Activated naive CD4-positive, alpha-beta T cell treated with anti-CD3 and anti-CD28 coated beads, Interleukin-2, amount 50 U/mL, for 72 hours (primary cell): ENCODE measurements around the gene PIGW. TPM values are rescaled to one million over a fixed set of nuclear protein-coding genes. Genes with fewer than 3 reads are reported as not detected.

Source experiments
- ATAC-seq, 2 donors: fragments of 150-1000 bp; cut with Tn5 transposase; 2 replicates each; pipeline ENCODE4 v1.10.0; 2021; ENCODE audit warnings: mild to moderate bottlenecking in 2 of 2, moderate library complexity in 2 of 2
- DNase-seq, 2 donors: peaks; one replicate each; pipeline ENCODE4 v3.0.0; 2021 to 2022; ENCODE audit warnings: low spot score in 2 of 2
- H3K27ac Mint-ChIP-seq, 2 donors: one replicate each; pipeline ENCODE4 v1.8.0; 2022; ENCODE audit warnings: mild to moderate bottlenecking in 2 of 2, mixed read lengths in 2 of 2
- H3K36me3 Mint-ChIP-seq, 2 donors: one replicate each; pipeline ENCODE4 v1.8.0; 2022; ENCODE audit warnings: mixed read lengths in 2 of 2
- H3K9me3 Mint-ChIP-seq, 2 donors: one replicate each; pipeline ENCODE4 v1.8.0; 2022; ENCODE audit warnings: mixed read lengths in 2 of 2
- total RNA-seq, 2 donors: library from RNA; stranded (reverse); gene quantifications; one replicate each; pipeline ENCODE4 v1.2.3, GENCODE V29; 2022

The PIGW gene
- 10 to 100 TPM in 1 of 2 donors, 1 to 10 TPM in 1; 7.7 to 11.6 TPM for total RNA-seq

GRCh38 chr17:36534840-36535668, at the start of gene PIGW, which contains the start of gene MYO19:
Gene PIGW, plus strand, starts transcription at chr17:36534987. Its CDS starts 2,115 bp downstream, at chr17:36537102.
Gene MYO19, minus strand, starts transcription at chr17:36534868. Its CDS starts 2,330 bp downstream, at chr17:36532538.
- DNase-seq (peak; percentile 89 to 92), ATAC-seq (peak; percentile 89)
- H3K9me3 Mint-ChIP-seq, result no peaks in the 10 kb centered on the region
- peak within 1 kb of the TSS; percentile 94 to 96 for H3K27ac Mint-ChIP-seq
- H3K36me3 Mint-ChIP-seq, result peaks cover 43 to 54% of the 10 kb centered on the region in 2 donors

- no peak for DNase-seq
- Mint-ChIP-seq H3K36me3 (peaks cover 18 to 32% of the 10 kb centered on the region in 2 donors), H3K9me3 (no peaks in the 10 kb centered on the region), H3K27ac (no peak overlapping the region)
- ATAC-seq, result no peak
Observed at GRCh38 chr17:36485027-36485426, 49.8 kb upstream of the PIGW start.

- no peak for ATAC-seq
- no peak for DNase-seq
- Mint-ChIP-seq H3K36me3 (peaks cover 18 to 36% of the 10 kb centered on the region in 2 donors), H3K9me3 (no peaks in the 10 kb centered on the region), H3K27ac (peak overlapping the region; percentile 94 to 100)
Observed at GRCh38 chr17:36485805-36486203, 49.0 kb upstream of the PIGW start.

- DNase-seq (peak; percentile 86 to 90), ATAC-seq (peak; percentile 93 to 95)
- Mint-ChIP-seq H3K36me3 (peaks cover 18 to 36% of the 10 kb centered on the region in 2 donors), H3K9me3 (no peaks in the 10 kb centered on the region), H3K27ac (peak within 1 kb of the TSS; percentile 94 to 100)
Observed at GRCh38 chr17:36486204-36487194, 48.3 kb upstream of the PIGW start, which contains the start of gene ZNHIT3. Gene ZNHIT3, plus strand, starts transcription at chr17:36486681. Its CDS starts 19 bp downstream, at chr17:36486700.

GRCh38 chr17:36493956-36494355, 40.8 kb upstream of the PIGW start:
- H3K36me3 Mint-ChIP-seq, result peaks cover 3 to 24% of the 10 kb centered on the region in 2 donors
- H3K27ac Mint-ChIP-seq, result no peak overlapping the region
- no peaks in the 10 kb centered on the region for H3K9me3 Mint-ChIP-seq
- ATAC-seq, result no peak
- DNase-seq, result no peak

GRCh38 chr17:36494674-36495073, 40.1 kb upstream of the PIGW start:
- ATAC-seq (no peak), DNase-seq (no peak)
- peaks cover 6 to 17% of the 10 kb centered on the region in 2 donors for H3K36me3 Mint-ChIP-seq
- H3K9me3 Mint-ChIP-seq, result no peaks in the 10 kb centered on the region
- peak overlapping the region in 1 of 2 donors; percentile 36 for H3K27ac Mint-ChIP-seq

GRCh38 chr17:36495076-36495578, 39.7 kb upstream of the PIGW start:
- H3K36me3 Mint-ChIP-seq, result peaks cover 6 to 12% of the 10 kb centered on the region in 2 donors
- DNase-seq (no peak), ATAC-seq (no peak)
- H3K9me3 Mint-ChIP-seq, result no peaks in the 10 kb centered on the region
- peak overlapping the region in 1 of 2 donors; percentile 36 for H3K27ac Mint-ChIP-seq

DNA sequence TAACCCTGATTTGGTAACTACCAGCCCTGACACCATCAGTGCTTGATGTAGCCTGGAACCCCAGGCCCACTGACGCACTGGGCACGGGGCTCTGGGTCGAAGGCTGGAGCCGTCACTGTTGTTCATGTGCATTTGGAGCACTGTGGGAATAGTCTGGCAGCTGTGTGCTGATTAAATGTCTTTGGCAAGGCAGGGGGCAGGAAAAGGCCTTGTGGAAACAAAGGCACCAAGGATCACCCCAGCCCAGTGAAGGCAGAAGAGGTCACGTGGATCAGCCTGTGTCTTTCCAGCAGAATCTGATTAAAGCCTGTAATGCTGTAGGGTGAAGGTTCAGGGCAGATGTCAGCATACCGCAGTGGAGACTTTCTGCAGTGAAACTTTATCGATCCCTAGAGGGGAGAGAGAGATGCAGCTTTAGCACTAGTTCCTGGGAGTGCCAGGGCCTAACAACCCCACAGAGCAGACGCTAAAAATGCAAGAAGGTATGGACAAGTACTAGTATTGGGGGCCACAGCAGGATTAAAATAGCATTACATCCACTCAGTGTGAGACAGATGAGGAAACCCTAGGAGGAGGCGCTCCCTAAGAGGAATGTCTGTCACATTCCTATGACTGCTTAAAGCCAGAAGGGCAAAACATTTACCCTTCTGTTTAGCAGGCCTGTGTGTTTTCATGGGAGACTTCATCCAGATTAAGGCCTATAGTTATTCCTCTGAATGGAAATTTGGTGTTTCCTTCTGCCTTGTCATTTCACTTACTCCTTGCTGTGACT, 38.6 kb upstream of the PIGW start:
- Mint-ChIP-seq H3K9me3 (no peaks in the 10 kb centered on the region), H3K36me3 (peaks cover 6 to 9% of the 10 kb centered on the region in 2 donors), H3K27ac (peak overlapping the region; percentile 7 to 84)
- no peak for DNase-seq
- ATAC-seq, result no peak

GRCh38 chr17:36498155-36498554, 36.6 kb upstream of the PIGW start:
- H3K36me3 Mint-ChIP-seq, result peaks cover 0 to 6% of the 10 kb centered on the region in 2 donors
- H3K27ac Mint-ChIP-seq, result no peak overlapping the region
- ATAC-seq (no peak), DNase-seq (no peak)
- H3K9me3 Mint-ChIP-seq, result no peaks in the 10 kb centered on the region

DNA sequence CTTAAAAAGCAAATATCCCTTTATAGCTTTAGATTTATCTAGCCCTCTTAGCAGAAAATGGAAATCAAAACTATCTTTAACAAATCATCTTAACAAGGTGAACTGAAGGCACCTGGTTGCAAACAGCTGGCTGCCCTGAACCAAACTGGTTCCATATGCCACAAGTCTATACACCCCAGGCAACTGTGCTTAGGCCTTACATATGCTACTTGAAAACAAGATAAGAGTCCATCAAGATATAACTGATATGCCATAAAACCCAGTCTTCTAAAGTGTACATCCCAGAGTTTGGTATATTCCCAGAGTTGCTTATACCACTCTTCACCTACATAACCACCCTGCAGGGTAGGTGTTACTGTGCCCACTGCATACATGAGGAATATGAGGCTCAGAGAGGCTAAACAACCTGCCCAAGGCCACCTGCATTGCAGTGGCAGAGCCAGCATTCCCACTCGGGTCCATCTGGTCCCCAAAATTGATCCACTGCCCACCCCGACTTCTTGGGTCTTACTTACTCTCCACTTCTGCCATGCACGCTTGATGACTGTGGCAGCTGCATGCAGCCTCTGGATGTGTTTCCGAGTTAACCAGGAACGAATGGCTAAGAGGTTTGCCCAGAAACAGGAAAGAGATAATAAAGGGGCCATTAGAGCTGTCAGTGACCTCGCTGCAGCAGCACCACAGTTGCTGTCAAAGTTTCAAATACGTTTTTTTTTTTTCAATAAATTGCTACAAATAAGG, 36.1 kb upstream of the PIGW start:
- peaks cover 0 to 10% of the 10 kb centered on the region in 2 donors for H3K36me3 Mint-ChIP-seq
- ATAC-seq (no peak), DNase-seq (no peak)
- no peak overlapping the region for H3K27ac Mint-ChIP-seq
- no peaks in the 10 kb centered on the region for H3K9me3 Mint-ChIP-seq

GRCh38 chr17:36500745-36501225, 34.0 kb upstream of the PIGW start:
- H3K9me3 Mint-ChIP-seq, result no peaks in the 10 kb centered on the region
- ATAC-seq, result no peak
- H3K36me3 Mint-ChIP-seq, result peaks cover 0 to 23% of the 10 kb centered on the region in 2 donors
- peak overlapping the region in 1 of 2 donors; percentile 72 for H3K27ac Mint-ChIP-seq
- no peak for DNase-seq

DNA sequence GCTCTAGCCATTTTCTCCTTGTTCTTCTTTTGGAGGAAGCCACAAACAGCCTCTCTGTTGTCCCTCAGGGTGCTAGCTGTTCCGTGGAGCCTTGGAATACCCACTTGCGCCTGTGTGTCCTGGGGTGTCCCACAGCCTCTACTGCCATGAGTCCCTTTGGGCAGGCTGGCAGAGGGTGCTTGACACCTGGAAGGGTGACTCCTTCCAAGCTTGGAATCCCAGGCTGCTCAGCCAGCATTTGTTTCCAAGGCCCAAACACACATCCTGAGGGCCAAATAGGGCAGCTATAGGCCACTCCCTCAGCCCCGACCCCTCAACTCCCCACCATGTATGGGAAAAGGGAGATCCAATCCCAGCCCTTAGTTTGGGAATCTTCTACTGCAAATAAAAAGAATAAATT, 33.4 kb upstream of the PIGW start:
- no peaks in the 10 kb centered on the region for H3K9me3 Mint-ChIP-seq
- DNase-seq (no peak), ATAC-seq (no peak)
- no peak overlapping the region for H3K27ac Mint-ChIP-seq
- H3K36me3 Mint-ChIP-seq, result peaks cover 0 to 28% of the 10 kb centered on the region in 2 donors

- ATAC-seq (no peak), DNase-seq (no peak)
- H3K27ac Mint-ChIP-seq, result peak overlapping the region in 1 of 2 donors; percentile 94
- no peaks in the 10 kb centered on the region for H3K9me3 Mint-ChIP-seq
- H3K36me3 Mint-ChIP-seq, result peaks cover 0 to 35% of the 10 kb centered on the region in 2 donors
Observed at GRCh38 chr17:36501963-36502362, 32.8 kb upstream of the PIGW start.

DNA sequence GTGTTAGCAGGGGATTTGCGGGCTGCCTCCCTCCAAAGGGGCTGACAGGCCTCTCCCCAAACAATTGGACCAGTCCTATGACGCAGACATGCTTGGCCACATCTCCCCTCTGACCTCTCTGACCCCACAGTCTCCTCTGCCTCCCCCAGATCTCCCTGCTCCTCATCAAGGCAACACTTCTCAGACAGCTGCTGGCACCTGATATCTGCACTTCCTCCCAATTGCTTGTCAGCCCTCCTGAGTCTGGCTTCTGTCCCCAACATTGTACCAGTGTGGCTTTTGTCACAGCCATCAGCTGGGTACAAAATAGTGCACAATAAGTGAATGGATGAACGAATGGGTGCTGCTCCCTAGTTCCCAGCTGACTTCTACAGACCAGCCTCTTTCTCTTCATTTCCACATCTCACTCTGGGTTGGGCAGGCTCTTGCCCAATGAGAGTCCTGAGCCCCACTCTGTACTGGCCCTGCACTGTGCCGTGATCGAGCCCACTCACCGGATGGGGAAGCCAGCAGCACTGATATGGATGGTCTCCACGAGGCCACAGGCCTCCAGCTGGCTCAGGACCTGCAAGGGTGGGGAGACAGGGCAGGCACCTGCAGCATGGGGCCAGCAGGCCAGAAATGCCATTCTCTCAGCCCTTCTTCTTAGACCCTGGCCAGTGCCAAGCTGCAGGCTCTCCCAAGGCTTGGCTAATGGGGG, 31.2 kb upstream of the PIGW start:
- Mint-ChIP-seq H3K27ac (peak overlapping the region in 1 of 2 donors; percentile 39), H3K36me3 (peaks cover 0 to 46% of the 10 kb centered on the region in 2 donors)
- no peak for ATAC-seq

More for the DNA sequence above, 31.2 kb upstream of the PIGW start:
- H3K9me3 Mint-ChIP-seq, result no peaks in the 10 kb centered on the region
- DNase-seq, result no peak
